GM06990 (cell line): Measurements from ENCODE around the gene MED8.

Experiments used
- DNase-seq: peaks from one replicate; pipeline ENCODE4 v3.0.0-alpha.2; 2011; ENCODE audit not compliant: insufficient read length; ENCODE audit errors: extremely low read depth
- H3K27me3 ChIP-seq: replicated peaks from 2 replicates; pipeline ENCODE4 v1.6.0; 2011; ENCODE audit warnings: low read length; ENCODE audit not compliant: control insufficient read depth, insufficient read depth
- H3K36me3 ChIP-seq: 2 replicates; pipeline ENCODE4 v1.5.1; 2011; ENCODE audit warnings: low read length; ENCODE audit not compliant: control insufficient read depth, insufficient read depth
- H3K4me3 ChIP-seq: replicated peaks from 2 replicates; pipeline ENCODE4 v1.5.1; 2011; ENCODE audit warnings: low read depth, mild to moderate bottlenecking, control low read depth, low read length
- CTCF ChIP-seq: IDR thresholded peaks from 2 replicates; pipeline ENCODE4 v1.5.1; 2011; ENCODE audit warnings: low read length, control low read depth, mild to moderate bottlenecking, inconsistent platforms; ENCODE audit not compliant: insufficient read depth, poor library complexity, severe bottlenecking

MED8 gene

GRCh38 chr1:43431676-43432075 lies 42.1 kb upstream of the MED8 start:
- no peaks in the 10 kb centered on the region for H3K27me3 ChIP-seq
- H3K4me3 ChIP-seq, result no peak overlapping the region
- peaks cover 49% of the 10 kb centered on the region for H3K36me3 ChIP-seq
- no peak for DNase-seq
- TF ChIP-seq CTCF, result no peak

- Histone ChIP-seq H3K36me3 (peaks cover 54% of the 10 kb centered on the region), H3K4me3 (no peak overlapping the region), H3K27me3 (no peaks in the 10 kb centered on the region)
- DNase-seq, result no peak
- no peak for TF ChIP-seq CTCF
Observed at GRCh38 chr1:43430831-43431230, 41.2 kb upstream of the MED8 start.

GRCh38 chr1:43427941-43428340 lies 38.3 kb upstream of the MED8 start:
- Histone ChIP-seq H3K36me3 (peaks cover 61% of the 10 kb centered on the region), H3K27me3 (no peaks in the 10 kb centered on the region), H3K4me3 (no peak overlapping the region)
- DNase-seq, result no peak
- no peak for TF ChIP-seq CTCF

GRCh38 chr1:43427524-43427923 lies 37.9 kb upstream of the MED8 start:
- no peak for DNase-seq
- Histone ChIP-seq H3K27me3 (no peaks in the 10 kb centered on the region), H3K4me3 (no peak overlapping the region), H3K36me3 (peaks cover 61% of the 10 kb centered on the region)
- no peak for TF ChIP-seq CTCF

- no peak for DNase-seq
- H3K36me3 ChIP-seq, result peaks cover 66% of the 10 kb centered on the region
- H3K4me3 ChIP-seq, result no peak overlapping the region
- no peak for TF ChIP-seq CTCF
- H3K27me3 ChIP-seq, result no peaks in the 10 kb centered on the region
Observed at GRCh38 chr1:43426221-43426620, 36.6 kb upstream of the MED8 start.

- DNase-seq, result no peak
- no peaks in the 10 kb centered on the region for H3K27me3 ChIP-seq
- H3K36me3 ChIP-seq, result peaks cover 67% of the 10 kb centered on the region
- H3K4me3 ChIP-seq, result no peak overlapping the region
- no peak for TF ChIP-seq CTCF
Observed at GRCh38 chr1:43425045-43425444, 35.4 kb upstream of the MED8 start.
